Activated CD4-positive, CD25-positive, alpha-beta regulatory T cell treated with anti-CD3 and anti-CD28 coated beads, Interleukin-2, amount 50 U/mL, for 72 hours (primary cell): Measurements from ENCODE around the gene SLFN5.
A peak's percentile ranks its signal among the peaks of the same experiment; 100 is the strongest.
"Not testable (repeated sequence)": the region's sequence is repeated elsewhere in the genome, so short reads cannot be mapped to it uniquely, and the experiment has no call there.

ENCODE experiments used
- DNase-seq: peaks from one replicate; pipeline ENCODE4 v3.0.0; 2021

The SLFN5 gene

GRCh38 chr17:35294756-35295155 lies 51.9 kb downstream of the SLFN5 start:
- no peak for DNase-seq

DNA sequence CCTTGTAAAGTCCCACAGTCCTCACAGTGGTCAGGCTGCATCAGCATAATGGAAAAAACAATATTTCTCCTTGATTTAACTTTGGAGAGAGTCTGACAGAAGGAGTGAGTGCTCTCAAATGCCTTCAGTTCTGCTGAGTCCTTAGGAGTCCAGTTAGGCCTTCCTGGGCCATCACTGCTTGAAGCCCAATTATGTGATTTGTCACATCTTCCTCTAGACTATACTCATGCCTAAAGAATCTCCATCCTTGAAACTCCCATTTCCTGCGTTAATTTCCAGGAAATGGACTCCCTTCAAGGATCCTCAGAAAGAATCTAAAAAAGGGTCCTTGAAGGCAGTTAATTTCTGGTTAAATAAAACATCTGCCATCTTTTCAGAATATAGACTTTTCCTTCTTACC lies 52.8 kb downstream of the SLFN5 start:
- no peak for DNase-seq

DNA sequence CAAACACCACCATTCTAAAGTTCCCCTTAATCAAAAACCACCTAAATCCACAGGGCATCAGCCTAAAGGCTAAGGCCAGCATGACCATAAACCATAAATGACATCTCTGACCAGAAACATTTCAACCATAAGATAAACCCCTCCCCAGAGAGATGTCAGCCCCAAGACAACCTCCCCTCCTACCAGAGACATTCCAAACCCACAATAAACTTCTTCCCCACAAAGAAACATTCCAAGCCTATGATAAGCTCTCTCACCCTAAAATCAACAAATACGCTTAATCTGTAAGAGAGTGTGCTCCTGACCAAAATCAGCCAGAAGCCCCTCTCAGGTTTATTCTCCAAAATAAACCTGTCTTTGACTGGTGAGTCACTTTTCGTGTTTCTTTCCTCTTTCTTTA lies 54.8 kb downstream of the SLFN5 start:
- DNase-seq: no peak

DNA sequence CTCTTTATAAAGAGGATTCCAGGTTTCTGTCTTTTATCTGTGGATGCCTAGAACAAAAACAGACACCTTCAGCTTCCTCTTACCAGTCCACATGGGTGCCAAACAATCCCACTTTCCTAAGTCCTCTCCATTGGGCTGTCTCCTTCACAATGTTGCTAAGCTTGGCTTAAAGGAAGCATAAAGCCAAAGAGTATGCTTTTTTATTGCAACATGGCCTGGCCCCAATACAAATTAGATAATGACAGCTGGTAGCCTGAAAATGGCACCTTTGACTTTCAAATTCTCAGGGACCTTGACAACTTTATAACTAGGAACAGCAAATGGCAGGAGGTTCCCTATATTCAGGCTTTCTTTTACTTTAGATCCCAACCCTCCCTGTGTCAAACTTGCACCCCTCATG lies 55.8 kb downstream of the SLFN5 start:
- DNase-seq: no peak

DNA sequence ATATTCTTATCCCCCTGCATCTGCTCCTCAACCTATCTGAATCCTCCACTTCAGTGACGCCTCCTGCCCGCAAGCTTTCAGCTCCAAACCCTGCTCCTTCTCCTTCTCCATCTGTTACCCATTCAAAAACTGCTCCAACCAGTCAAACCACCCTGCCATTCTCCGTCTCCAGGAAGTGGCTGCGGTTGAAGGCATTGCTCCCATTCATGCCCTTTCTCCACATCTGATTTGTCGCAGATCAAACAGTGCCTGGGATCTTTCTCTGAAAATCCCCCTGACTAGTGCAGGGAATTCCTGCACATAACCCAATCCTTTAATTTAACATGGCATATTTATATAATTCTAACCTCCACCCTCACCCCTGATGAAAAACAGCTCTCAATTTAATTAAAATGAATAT lies 56.3 kb downstream of the SLFN5 start:
- DNase-seq: no peak

GRCh38 chr17:35309345-35309744 lies 66.5 kb downstream of the SLFN5 start:
- DNase-seq: not testable (repeated sequence)

- no peak for DNase-seq
Measured at GRCh38 chr17:35312346-35312745, 69.5 kb downstream of the SLFN5 start.

DNA sequence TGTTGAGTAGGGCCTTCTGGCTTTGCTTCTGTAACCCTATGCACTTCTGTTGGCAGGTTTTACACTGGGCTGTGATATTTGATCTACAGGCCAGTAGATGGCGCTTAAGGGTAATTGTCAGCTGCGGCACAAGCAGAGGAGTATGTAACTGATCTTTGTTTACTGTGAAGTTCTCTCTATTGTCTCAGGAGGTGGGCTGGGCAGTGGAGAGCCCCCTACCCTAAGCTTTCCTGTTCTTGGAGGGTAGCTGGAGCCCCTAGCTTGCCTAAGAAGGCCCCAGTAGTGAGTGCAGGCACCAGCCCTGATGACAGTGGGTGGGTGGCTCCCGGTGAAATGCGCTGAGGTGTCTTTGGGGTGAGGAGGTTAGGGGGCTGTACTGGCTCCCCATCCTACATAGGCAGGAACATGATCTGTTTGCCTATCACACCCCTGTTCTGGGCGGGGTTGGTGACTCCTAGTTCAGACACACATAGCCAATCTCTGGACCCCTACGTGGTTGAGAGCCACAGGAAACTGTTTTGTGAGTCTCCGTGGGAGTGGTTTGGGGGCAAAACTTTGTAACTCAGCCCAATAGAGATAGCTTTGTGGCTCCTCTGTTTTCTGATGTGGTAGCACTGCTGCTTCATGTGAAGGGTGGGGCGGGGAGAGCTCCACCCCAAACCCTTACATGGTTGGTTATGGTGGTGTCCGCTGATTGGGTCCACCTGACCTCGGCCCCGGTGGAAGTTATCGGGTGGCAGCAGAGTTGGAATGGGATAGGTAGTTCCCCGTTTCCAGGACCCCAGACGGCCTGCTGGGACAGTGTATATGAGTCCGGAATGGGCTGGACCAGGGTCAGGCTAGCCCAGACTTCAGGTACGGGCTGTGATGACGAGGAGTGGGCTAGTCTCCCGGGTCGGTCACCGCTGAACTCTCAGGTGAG lies 70.2 kb downstream of the SLFN5 start:
- peak; percentile 65 for DNase-seq

DNA sequence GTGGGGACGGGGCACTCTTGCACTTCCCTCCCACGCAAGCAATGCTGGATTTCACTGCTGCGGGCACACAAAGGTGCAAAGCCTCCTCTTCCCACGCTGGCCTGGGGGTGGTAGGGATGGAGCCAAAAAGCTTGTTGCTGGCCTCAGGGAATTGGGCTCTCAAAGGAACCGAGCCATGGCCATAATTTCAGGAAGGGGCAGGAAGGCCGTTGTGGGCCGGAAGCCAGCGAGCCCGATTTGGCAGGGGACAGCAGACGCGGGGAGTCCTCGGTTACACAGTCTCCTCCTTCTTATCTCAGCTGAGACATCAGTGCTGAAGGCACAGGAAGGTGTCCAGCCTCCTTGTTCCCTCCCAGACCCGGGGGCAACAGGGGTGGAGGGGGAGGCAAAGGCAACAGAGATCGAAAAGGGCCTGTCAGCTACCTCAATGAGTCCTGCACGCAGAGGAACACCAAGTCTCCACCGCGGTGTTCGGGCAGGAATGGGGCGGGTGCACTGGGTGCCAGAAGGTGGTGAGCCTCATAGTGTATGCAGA lies 71.1 kb downstream of the SLFN5 start:
- no peak for DNase-seq

DNA sequence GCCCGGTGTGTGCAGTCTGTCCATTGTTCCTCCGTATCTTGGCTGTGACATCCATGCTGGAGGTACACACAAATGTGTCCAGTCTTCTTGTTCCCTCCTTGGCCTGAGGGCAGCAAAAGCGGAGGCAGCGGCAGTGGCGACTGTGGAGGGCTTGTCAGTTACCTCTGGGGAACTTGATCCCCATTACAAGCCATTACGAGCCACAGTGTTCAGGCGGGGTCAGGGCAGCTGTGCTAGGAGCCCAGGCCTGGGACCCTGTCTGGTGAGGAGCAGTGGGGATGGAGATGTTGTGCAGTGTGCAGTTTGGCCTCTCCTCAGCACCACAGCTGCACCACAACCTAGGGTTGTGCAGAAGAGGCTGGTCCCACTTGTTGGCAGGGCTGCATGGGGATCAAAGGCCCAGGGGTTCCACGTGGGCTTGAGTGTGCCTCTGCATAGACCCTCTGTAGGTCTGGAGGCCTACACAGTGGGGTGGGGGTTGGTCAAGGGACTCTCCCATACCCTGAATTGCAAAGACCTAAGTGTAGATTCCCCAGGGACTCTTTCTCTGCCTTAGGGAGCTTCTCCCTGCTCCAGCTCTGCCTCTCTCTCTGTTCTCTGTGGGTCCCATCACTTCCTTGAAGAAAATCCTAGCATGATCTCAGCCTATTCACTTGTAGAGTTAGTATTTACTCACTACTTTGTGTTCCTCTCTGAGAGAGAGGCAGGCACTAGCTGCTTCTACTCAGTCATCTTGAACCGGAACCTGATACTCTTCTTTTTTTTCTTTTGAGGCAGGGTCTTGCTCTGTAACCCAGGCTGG lies 71.7 kb downstream of the SLFN5 start:
- no peak for DNase-seq

DNA sequence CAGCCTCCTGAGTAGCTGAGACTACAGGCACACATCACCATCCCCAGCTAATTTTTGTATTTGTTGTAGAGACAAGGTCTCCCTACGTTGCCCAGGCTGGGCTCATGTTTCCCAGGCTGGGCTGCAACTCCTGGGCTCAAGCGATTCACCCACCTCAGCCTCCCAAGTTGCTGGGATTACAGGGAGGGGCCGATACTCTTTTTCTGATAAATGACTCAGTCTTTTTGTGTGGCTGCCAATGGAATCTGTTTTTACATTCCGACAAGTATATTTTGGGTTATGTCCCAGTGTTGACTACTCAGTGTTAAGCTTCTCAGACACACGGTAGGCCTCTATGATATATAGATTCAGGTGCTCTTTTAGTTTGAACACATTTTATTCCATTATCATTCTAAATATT lies 72.4 kb downstream of the SLFN5 start:
- no peak for DNase-seq

GRCh38 chr17:35315971-35316370 lies 73.1 kb downstream of the SLFN5 start:
- no peak for DNase-seq

- no peak for DNase-seq
Measured at GRCh38 chr17:35322749-35323148, 79.9 kb downstream of the SLFN5 start.
